CD4-positive, alpha-beta T cell (primary cell): ENCODE data around the gene DLX3. TPM values are rescaled to one million over a fixed set of nuclear protein-coding genes. Genes with fewer than 3 reads are reported as not detected.

ENCODE experiments used
- ATAC-seq: fragments of 200-7000 bp; cut with Tn5 transposase; one replicate; pipeline ENCODE4 v1.10.0; 2022; ENCODE audit warnings: mild to moderate bottlenecking; ENCODE audit not compliant: poor library complexity
- CTCF ChIA-PET: fragments of 350-600 bp; sonication (Branson Sonifier 250); formaldehyde crosslinking; loops from one replicate; lab custom pipeline; 2021; ENCODE audit warnings: antibody characterized with exemption, inconsistent platforms; lab: Charles Lee
- POLR2A ChIA-PET: fragments of 350-600 bp; sonication (Branson Sonifier 250); formaldehyde crosslinking; loops from one replicate; lab custom pipeline; 2021; ENCODE audit warnings: antibody characterized with exemption, inconsistent platforms; lab: Charles Lee
- DNase-seq, 14 experiments: peaks; one replicate each; pipeline ENCODE4 v3.0.0-alpha.2; 2013 to 2020; ENCODE audit warnings: mixed read lengths in 2 of 14
- H3K27ac ChIP-seq, 2 donors: one replicate each; pipeline versions ENCODE4 v1.5.1 to v1.7.0; 2013; ENCODE audit warnings: low read length in 2 of 2, low read depth in 1 of 2, mild to moderate bottlenecking in 1 of 2
- H3K27me3 ChIP-seq, 2 experiments: 1 replicate in 1 of 2; 2 replicates in 1 of 2; pipeline versions ENCODE4 v1.6.1 to v1.7.0; 2013; ENCODE audit warnings: low read length in 2 of 2, control low read depth in 1 of 2, mild to moderate bottlenecking in 1 of 2, moderate library complexity in 1 of 2; ENCODE audit not compliant: insufficient read depth in 2 of 2, control insufficient read depth in 1 of 2
- H3K36me3 ChIP-seq: one replicate; pipeline ENCODE4 v1.6.1; 2013; ENCODE audit warnings: low read length, control low read depth; ENCODE audit not compliant: insufficient read depth
- H3K4me1 ChIP-seq: one replicate; pipeline ENCODE4 v1.6.1; 2013; ENCODE audit warnings: low read length, control low read depth; ENCODE audit not compliant: insufficient read depth
- H3K4me3 ChIP-seq: one replicate; pipeline ENCODE4 v1.5.1; 2013; ENCODE audit warnings: mild to moderate bottlenecking, low read length, moderate library complexity
- H3K9me3 ChIP-seq, 2 experiments: 1 replicate in 1 of 2; 2 replicates in 1 of 2; pipeline versions ENCODE4 v1.6.1 to v1.7.0; 2013; ENCODE audit warnings: low read length in 2 of 2, mild to moderate bottlenecking in 2 of 2, control low read depth in 1 of 2, moderate library complexity in 1 of 2; ENCODE audit not compliant: control insufficient read depth in 1 of 2, insufficient read depth in 1 of 2
- H3K27ac Mint-ChIP-seq: one replicate; pipeline ENCODE4 v1.8.0; 2020; ENCODE audit warnings: mixed read lengths
- H3K27me3 Mint-ChIP-seq: one replicate; pipeline ENCODE4 v1.8.0; 2021; ENCODE audit warnings: mixed read lengths
- H3K36me3 Mint-ChIP-seq: one replicate; pipeline ENCODE4 v1.8.0; 2021; ENCODE audit warnings: low read depth, mixed read lengths
- H3K4me1 Mint-ChIP-seq: one replicate; pipeline ENCODE4 v1.8.0; 2021; ENCODE audit warnings: low read depth, mixed read lengths
- H3K4me3 Mint-ChIP-seq: one replicate; pipeline ENCODE4 v1.8.0; 2020; ENCODE audit warnings: mild to moderate bottlenecking, mixed read lengths
- H3K9me3 Mint-ChIP-seq: one replicate; pipeline ENCODE4 v1.8.0; 2020; ENCODE audit warnings: mixed read lengths
- CTCF ChIP-seq: fragments of 200-600 bp; IDR thresholded peaks from one replicate; pipeline ENCODE4 v1.8.0; 2022; ENCODE audit warnings: antibody characterized with exemption, mild to moderate bottlenecking
- intact Hi-C, 2 experiments: fragments of 100-400 bp; cut with DNase I in 1 of 2; cut with micrococcal nuclease in 1 of 2; formaldehyde crosslinking; loops; one replicate each; pipeline versions ENCODE4 v1.15.1 to v1.9.0; 2023 to 2025; cut with DNase I, micrococcal nuclease
- total RNA-seq, 174 experiments: library from RNA in 2 of 174; stranded (reverse) in 2 of 174; gene quantifications; one replicate each; pipeline ENCODE4 v1.2.3 and lab custom pipeline; 2021 to 2026

The DLX3 gene
- total RNA-seq, 2 experiments from 2014 or later: not detected

- CTCF ChIA-PET: interaction anchor here (1.4 kb wide), 1 partner anchor 9 kb away, joined by 3 read pairs; no protein-coding TSS in a partner anchor
- Mint-ChIP-seq H3K36me3 (no peaks in the 10 kb centered on the region), H3K9me3 (no peaks in the 10 kb centered on the region), H3K27me3 (peaks cover 55% of the 10 kb centered on the region), H3K27ac (no peak overlapping the region), H3K4me3 (no peak overlapping the region), H3K4me1 (no peaks in the 10 kb centered on the region)
- DNase-seq: no peak
- Histone ChIP-seq H3K27ac (no peak overlapping the region), H3K27me3 (peaks cover 26 to 33% of the 10 kb centered on the region in 2 experiments), H3K4me1 (no peaks in the 10 kb centered on the region), H3K36me3 (no peaks in the 10 kb centered on the region), H3K4me3 (no peak overlapping the region), H3K9me3 (peaks cover 0 to 6% of the 10 kb centered on the region in 2 experiments)
- intact Hi-C loops: loop anchor here in 1 of 2 experiments (5.0 kb wide), 1 partner anchor 44 kb away; no protein-coding TSS in a partner anchor
- no peak for TF ChIP-seq CTCF
- POLR2A ChIA-PET: no interaction called here
- ATAC-seq: no peak
Observed at GRCh38 chr17:49946208-49946607, 48.8 kb downstream of the DLX3 start.

GRCh38 chr17:49944273-49944870 lies 50.7 kb downstream of the DLX3 start:
- no peak for TF ChIP-seq CTCF
- ChIA-PET CTCF (interaction anchor here (1.0 kb wide), 1 partner anchor 8 kb away, joined by 3 read pairs; no protein-coding TSS in a partner anchor), POLR2A (no interaction called here)

GRCh38 chr17:49942947-49943346 lies 52.1 kb downstream of the DLX3 start:
- H3K9me3 Mint-ChIP-seq: no peaks in the 10 kb centered on the region
- intact Hi-C loops: no loop called here
- no peak for ATAC-seq
- DNase-seq: no peak
- Histone ChIP-seq H3K9me3 (peaks cover 0 to 6% of the 10 kb centered on the region in 2 experiments), H3K27ac (no peak overlapping the region), H3K27me3 (peaks cover 17 to 20% of the 10 kb centered on the region in 2 experiments), H3K4me1 (no peaks in the 10 kb centered on the region), H3K4me3 (no peak overlapping the region), H3K36me3 (no peaks in the 10 kb centered on the region)
- H3K36me3 Mint-ChIP-seq: no peaks in the 10 kb centered on the region
- H3K27me3 Mint-ChIP-seq: peaks cover 47% of the 10 kb centered on the region
- H3K4me1 Mint-ChIP-seq: no peaks in the 10 kb centered on the region
- POLR2A ChIA-PET: no interaction called here
- TF ChIP-seq CTCF: no peak
- no peak overlapping the region for H3K4me3 Mint-ChIP-seq
- H3K27ac Mint-ChIP-seq: no peak overlapping the region
- CTCF ChIA-PET: no interaction called here

More at GRCh38 chr17:49944273-49944870, 50.7 kb downstream of the DLX3 start:
- Histone ChIP-seq H3K27ac (no peak overlapping the region), H3K4me3 (no peak overlapping the region), H3K27me3 (peaks cover 17 to 23% of the 10 kb centered on the region in 2 experiments), H3K4me1 (no peaks in the 10 kb centered on the region), H3K36me3 (no peaks in the 10 kb centered on the region), H3K9me3 (peaks cover 0 to 6% of the 10 kb centered on the region in 2 experiments)
- Mint-ChIP-seq H3K4me3 (no peak overlapping the region), H3K9me3 (no peaks in the 10 kb centered on the region), H3K4me1 (no peaks in the 10 kb centered on the region), H3K27me3 (peaks cover 49% of the 10 kb centered on the region), H3K36me3 (no peaks in the 10 kb centered on the region), H3K27ac (no peak overlapping the region)
- DNase-seq (no peak), ATAC-seq (no peak)
- intact Hi-C loops: no loop called here
